GM12865 (cell line): ENCODE results near the gene ZC3H14.

Experiments used
- DNase-seq: peaks from one replicate; pipeline ENCODE4 v3.0.0; 2010; ENCODE audit warnings: low read depth
- H3K4me3 ChIP-seq: 2 replicates; pipeline ENCODE4 v1.5.1; 2011; ENCODE audit warnings: mild to moderate bottlenecking, low read depth, low read length, control low read depth
- TF ChIP-seq, protein P1 (sequence below): IDR thresholded peaks from 2 replicates; pipeline ENCODE4 v1.5.1; 2011; ENCODE audit warnings: low read length, control low read depth, low read depth, inconsistent platforms; ENCODE audit not compliant: insufficient read depth; ENCODE audit errors: missing control alignments

Gene ZC3H14

DNA sequence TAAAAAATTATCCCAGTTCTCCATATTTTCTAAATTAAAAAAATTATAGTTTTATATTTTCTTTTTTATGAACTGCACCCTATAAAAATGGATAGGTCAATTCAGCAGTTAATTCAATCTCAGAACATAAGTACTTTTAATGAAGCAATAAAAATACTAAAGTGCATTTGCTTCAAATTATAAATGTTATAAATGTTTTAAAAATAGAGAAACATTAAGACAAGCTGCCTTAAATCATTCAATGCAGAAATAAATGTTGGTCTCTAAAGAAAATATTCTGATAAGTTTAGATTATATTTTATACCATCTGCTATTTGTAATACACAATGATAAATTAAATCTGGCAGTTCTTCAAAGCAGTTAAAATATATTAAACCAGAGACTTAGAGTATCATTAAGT is 65.6 kb downstream of the ZC3H14 start:
- H3K4me3 ChIP-seq: no peak overlapping the region
- no peak for DNase-seq
- TF ChIP-seq, protein P1, sequence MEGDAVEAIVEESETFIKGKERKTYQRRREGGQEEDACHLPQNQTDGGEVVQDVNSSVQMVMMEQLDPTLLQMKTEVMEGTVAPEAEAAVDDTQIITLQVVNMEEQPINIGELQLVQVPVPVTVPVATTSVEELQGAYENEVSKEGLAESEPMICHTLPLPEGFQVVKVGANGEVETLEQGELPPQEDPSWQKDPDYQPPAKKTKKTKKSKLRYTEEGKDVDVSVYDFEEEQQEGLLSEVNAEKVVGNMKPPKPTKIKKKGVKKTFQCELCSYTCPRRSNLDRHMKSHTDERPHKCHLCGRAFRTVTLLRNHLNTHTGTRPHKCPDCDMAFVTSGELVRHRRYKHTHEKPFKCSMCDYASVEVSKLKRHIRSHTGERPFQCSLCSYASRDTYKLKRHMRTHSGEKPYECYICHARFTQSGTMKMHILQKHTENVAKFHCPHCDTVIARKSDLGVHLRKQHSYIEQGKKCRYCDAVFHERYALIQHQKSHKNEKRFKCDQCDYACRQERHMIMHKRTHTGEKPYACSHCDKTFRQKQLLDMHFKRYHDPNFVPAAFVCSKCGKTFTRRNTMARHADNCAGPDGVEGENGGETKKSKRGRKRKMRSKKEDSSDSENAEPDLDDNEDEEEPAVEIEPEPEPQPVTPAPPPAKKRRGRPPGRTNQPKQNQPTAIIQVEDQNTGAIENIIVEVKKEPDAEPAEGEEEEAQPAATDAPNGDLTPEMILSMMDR: no peak

DNA sequence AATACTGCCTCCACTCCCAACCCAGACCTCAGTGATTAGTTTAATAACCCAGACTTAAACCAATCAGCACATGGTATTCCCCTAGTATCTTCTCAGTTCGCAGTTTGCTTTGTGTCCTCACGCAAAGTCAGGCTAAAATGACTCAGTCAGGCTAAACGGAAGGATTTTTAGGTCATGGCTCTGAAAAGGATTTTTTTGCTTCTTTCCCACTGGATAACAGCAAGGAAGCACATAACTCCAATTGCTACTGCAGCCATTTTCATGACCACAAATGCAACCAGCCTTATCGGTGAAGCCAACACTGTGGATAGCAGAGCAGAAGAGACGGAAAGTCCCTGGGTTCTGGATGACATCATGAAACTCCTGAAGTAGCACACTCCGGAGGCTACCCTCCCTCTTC is 67.7 kb downstream of the ZC3H14 start:
- DNase-seq: peak; percentile 44

DNA sequence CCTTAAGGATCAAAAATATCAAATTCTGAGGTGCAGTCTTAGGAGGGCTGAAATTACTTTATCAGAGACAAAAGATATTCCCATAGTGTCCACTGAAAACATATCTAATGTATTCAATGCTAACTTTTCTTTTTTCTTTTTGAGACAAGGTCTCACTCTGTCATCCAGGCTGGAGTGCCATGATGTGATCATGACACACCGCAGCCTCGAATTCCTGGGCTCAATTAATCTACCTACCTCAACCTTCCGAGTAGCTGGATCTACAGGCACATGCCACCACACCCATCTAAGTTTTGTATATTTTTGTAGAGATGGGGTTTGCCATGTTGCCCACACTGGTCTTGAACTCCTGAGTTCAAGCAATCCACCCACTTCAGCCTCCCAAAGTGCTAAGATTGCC is 68.3 kb downstream of the ZC3H14 start:
- DNase-seq: no peak
- TF ChIP-seq, protein P1: no peak
- no peak overlapping the region for H3K4me3 ChIP-seq

More for the DNA sequence above, 67.7 kb downstream of the ZC3H14 start:
- no peak overlapping the region for H3K4me3 ChIP-seq
- TF ChIP-seq, protein P1: no peak

DNA sequence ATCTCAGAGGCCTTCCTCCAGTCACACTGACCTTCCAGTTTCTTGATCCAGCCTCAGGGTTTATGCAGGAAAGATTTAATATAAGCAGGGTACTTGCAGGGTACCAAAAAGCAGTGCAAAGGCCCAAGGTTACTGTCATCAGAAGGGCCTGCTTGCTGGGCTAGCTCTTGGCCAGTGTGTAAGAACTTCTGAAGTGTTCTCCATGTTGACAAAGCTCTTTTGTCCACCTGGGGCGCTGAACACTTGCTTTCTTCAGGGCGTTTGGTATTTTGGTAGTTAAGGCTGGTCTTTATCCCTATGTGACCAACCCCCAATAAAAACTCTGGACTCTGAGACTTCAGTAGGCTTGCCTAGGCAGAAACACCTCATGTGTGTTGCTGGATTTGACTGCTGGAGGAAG is 69.7 kb downstream of the ZC3H14 start:
- no peak overlapping the region for H3K4me3 ChIP-seq
- TF ChIP-seq, protein P1: no peak
- no peak for DNase-seq

DNA sequence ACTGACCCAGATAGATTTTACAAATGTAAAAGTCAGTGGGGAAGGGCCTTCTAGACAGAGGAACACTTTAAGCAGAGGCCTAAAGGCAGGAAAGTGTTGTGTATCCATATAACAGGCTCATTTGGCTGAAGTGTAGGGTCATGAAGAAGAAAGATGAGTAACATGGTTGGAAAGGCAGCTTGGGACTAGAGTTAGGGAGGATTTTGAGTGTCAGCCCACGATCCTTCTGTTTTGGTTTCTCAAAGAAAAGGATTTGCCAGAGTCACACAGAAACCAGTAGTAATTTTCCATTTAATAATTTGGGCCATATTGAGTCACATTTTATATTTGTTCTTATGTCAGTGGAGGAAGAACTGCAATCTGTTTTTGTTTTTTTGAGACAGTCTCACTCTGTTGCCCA is 76.4 kb downstream of the ZC3H14 start:
- DNase-seq: no peak
- TF ChIP-seq, protein P1: no peak
- H3K4me3 ChIP-seq: no peak overlapping the region

DNA sequence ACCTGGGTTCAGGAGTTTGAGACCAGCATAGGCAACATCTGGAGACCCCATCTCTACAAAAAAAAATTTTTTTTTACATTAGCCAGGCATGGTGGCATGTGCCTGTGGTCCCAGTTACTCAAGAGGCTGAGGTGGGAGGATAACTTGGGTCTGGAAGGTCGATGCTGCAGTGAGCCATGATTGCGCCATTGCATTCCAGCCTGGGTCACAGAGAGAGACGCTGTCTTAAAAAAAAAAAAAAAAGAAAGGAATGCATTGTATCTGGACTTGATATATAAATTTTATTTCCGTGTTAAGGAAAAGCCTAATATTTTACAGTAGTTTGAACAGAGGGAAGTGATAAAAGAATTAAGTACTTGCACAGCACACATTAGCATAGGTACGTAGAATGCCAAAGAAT is 97.2 kb downstream of the ZC3H14 start:
- TF ChIP-seq, protein P1: no peak
- no peak overlapping the region for H3K4me3 ChIP-seq
- no peak for DNase-seq

DNA sequence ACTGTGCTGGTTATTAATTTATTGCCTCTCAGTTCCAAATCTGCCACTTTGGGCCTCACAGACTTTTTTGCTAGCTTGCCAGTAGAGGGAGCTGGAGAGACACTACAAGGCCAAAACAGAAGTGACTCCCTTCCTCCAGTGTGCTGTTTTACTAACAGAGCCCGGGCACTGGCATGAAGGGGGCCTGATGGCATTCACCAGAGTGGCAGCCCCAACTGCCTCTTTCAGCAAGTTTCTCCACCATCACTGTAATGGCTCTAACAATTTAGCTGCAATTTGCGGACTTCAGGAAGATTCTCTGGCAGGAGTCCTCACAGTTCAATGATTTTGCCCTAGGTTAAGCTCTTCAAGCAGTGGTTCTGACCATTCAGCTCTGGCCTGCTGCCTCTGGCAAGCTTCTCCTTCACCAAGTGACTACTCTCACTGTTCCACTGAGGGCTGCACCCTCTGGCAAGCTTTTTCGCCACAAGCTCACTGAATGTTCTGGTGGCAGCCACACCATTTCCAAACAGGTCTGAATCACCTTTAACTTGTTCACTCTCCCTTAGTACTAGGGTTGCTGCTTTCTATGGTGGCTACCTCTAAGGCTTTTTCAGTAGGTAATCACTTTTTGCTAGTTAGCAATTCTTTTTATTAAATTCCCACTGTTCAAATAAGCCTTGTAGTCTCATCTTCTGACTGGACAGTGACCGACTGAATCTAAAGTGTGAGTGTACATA is 104.9 kb downstream of the ZC3H14 start:
- TF ChIP-seq, protein P1: peak; percentile 88
- DNase-seq: peak; percentile 89
- peak overlapping the region; percentile 29 for H3K4me3 ChIP-seq
